ENCODE measurements around the gene AMBN. TPM values are rescaled to one million over a fixed set of nuclear protein-coding genes. Genes with fewer than 3 reads are reported as not detected.

AMBN gene
- not detected in 2 replicates for total RNA-seq (2011; cell fraction: chromatin; rRNA removed; ENCODE audit: low replicate concordance)
- not detected in 2 replicates for total RNA-seq (2011; cell fraction: nucleolus; rRNA removed)
- not detected in 2 replicates for total RNA-seq (2011; cell fraction: nucleoplasm; rRNA removed)
- 0.09 and 0.16 TPM in 2 replicates for total RNA-seq (2014; rRNA removed)
- not detected in 2 replicates for total RNA-seq (2014; rRNA removed; fragmentation: Illumina TruSeq; extraction: Trizol)
- not detected in 2 replicates for total RNA-seq (2015; rRNA removed; fragmentation: Illumina TruSeq; extraction: Trizol)
- not detected in 2 replicates for total RNA-seq (2021)
- not detected in 2 replicates for polyA plus RNA-seq (2011; rRNA removed)
- not detected in 2 replicates for polyA plus RNA-seq (2011; cell fraction: cytosol; rRNA removed)
- polyA plus RNA-seq (2011; cell fraction: nucleus; rRNA removed), result not detected in 2 replicates
- 0.07 TPM in 1 of 2 replicates, not detected in the other for polyA plus RNA-seq (2012)
- polyA plus RNA-seq (2014; fragmentation: Illumina TruSeq; extraction: Trizol), result not detected in 2 replicates
- polyA plus RNA-seq (2014; fragmentation: Nextera tagmentation; extraction: Ambion mirVana), result under 1 TPM in 1 of 2 experiments, not detected in 1; 0.03 TPM
- polyA plus RNA-seq (2014; rRNA removed), result 0.07 TPM in 1 of 2 replicates, not detected in the other
- polyA minus RNA-seq (2011; rRNA and poly(A)+ RNA removed), result not detected in 2 replicates
- polyA minus RNA-seq (2011; cell fraction: cytosol; rRNA and poly(A)+ RNA removed), result not detected in 2 replicates
- not detected in 2 replicates for polyA minus RNA-seq (2011; cell fraction: nucleus; rRNA and poly(A)+ RNA removed)
- not detected for Bru-seq, nascent RNA
- not detected for BruChase-seq, experiment 1, labeled RNA remaining after a 2-hour chase
- BruChase-seq, experiment 2, labeled RNA remaining after a 6-hour chase, result percentile 7 among the genes with signal in this experiment
- long read RNA-seq, experiment 1, result 0 reads
- long read RNA-seq, experiment 2, result 0 reads
- long read RNA-seq, experiment 3, result 0 reads

- H3K27me3 ChIP-seq (ENCODE audit: control insufficient read depth in 2 of 2, insufficient read depth in 2 of 2, low read length in 2 of 2), result no peaks in the 10 kb centered on the region
- H3K9me1 ChIP-seq (ENCODE audit: control insufficient read depth, insufficient read depth, low read length), result no peaks in the 10 kb centered on the region
- H4K20me1 ChIP-seq (replicated peaks; ENCODE audit: control insufficient read depth, insufficient read depth, low read length), result no peaks in the 10 kb centered on the region
- no peak for DNase-seq (ENCODE audit: extremely low read depth in 1 of 4, low spot score in 3 of 4)
- no peak within 1 kb of the TSS for H3K27ac ChIP-seq (ENCODE audit: extremely low read depth, low read depth, low read length)
- BruUV-seq (replicated peaks), result no TSS peak
- H3K79me2 ChIP-seq (ENCODE audit: control insufficient read depth, insufficient read depth, low read length), result no peaks in the 10 kb centered on the region
- H3K36me3 ChIP-seq (ENCODE audit: control insufficient read depth, insufficient read depth, low read length), result no peaks in the 10 kb centered on the region
- ChIA-PET POLR2A (interaction anchor here (0.6 kb wide), 1 partner anchor 993 kb away, joined by 4 read pairs; no protein-coding TSS in a partner anchor), CTCF (ENCODE audit: low intra/inter-chr PET ratio) (no interaction called here)
- no peaks in the 10 kb centered on the region for H3K9me3 ChIP-seq (replicated peaks; ENCODE audit: control insufficient read depth, insufficient read depth, low read depth, low read length)
- no peak within 1 kb of the TSS for H3K4me2 ChIP-seq (ENCODE audit: insufficient read depth, low read length)
- in situ Hi-C loops (cut with MboI), result no loop called here
- no peak for FAIRE-seq
- no peak within 1 kb of the TSS for H3K9ac ChIP-seq (ENCODE audit: insufficient read depth in 1 of 2, low read depth in 2 of 2, low read length in 2 of 2)
- H3K4me3 ChIP-seq, result no peak within 1 kb of the TSS
- H2AFZ ChIP-seq (ENCODE audit: low read depth, low read length), result no peak within 1 kb of the TSS
- intact Hi-C loops (cut with micrococcal nuclease), result no loop called here
- TF ChIP-seq NFATC3 (IDR thresholded peaks at IDR 0.05), result no peak
- TF ChIP-seq PBX2 (CRISPR knock-in tag; IDR thresholded peaks at IDR 0.05; ENCODE audit: low read depth), result no peak
- TF ChIP-seq PBX2 (tag; conservative IDR thresholded peaks at IDR 0.05; ENCODE audit: low read depth), result peak; percentile 48; the same call in 1 of the 2 replicates
- 4% methylated on average over 5 of the region's 5 CpGs for WGBS (ENCODE audit: insufficient coverage, low coverage, missing lambda C conversion rate)
- no peaks in the 10 kb centered on the region for H3K4me1 ChIP-seq (replicated peaks in 1 of 2; ENCODE audit: control insufficient read depth in 2 of 2, insufficient read depth in 2 of 2, low read length in 2 of 2)
- ATAC-seq, result no peak
Observed at GRCh38 chr4:70591955-70592582, at the start of gene AMBN. Gene AMBN (plus strand): TSS chr4:70592256. CDS start chr4:70592359, 103 bp downstream.

All from K562 (cell line).